Skin of body (tissue), 2 donors: ENCODE results near the gene DUSP15. TPM values are rescaled to one million over a fixed set of nuclear protein-coding genes. Genes with fewer than 3 reads are reported as not detected.
"Not testable (repeated sequence)": the region's sequence is repeated elsewhere in the genome, so short reads cannot be mapped to it uniquely, and the experiment has no call there.

Experiments
- DNase-seq: peaks from one replicate; lab custom pipeline; 2025; lab: John Stamatoyannopoulos, UW
- total RNA-seq: library from RNA; depleted of rRNA; stranded (reverse); fragments of >200 nt; gene quantifications from one replicate; pipeline ENCODE4 v1.2.3, GENCODE V29; 2014

DUSP15 gene
- total RNA-seq, 1 donor from 2014 or later = 3.2 TPM

- DNase-seq = no peak
Measured at GRCh38 chr20:31839782-31840487, 30.4 kb downstream of the DUSP15 start.

- no peak for DNase-seq
Measured at GRCh38 chr20:31838646-31839292, 31.6 kb downstream of the DUSP15 start.

GRCh38 chr20:31837896-31838397 is 32.4 kb downstream of the DUSP15 start:
- no peak for DNase-seq

- DNase-seq = no peak
Measured at GRCh38 chr20:31836853-31837608, 33.3 kb downstream of the DUSP15 start.

- DNase-seq = no peak
Measured at GRCh38 chr20:31835977-31836852, 34.1 kb downstream of the DUSP15 start.

GRCh38 chr20:31835554-31835953 is 34.8 kb downstream of the DUSP15 start:
- no peak for DNase-seq

GRCh38 chr20:31833931-31834521 is 36.3 kb downstream of the DUSP15 start:
- DNase-seq = no peak

- DNase-seq = no peak
Measured at GRCh38 chr20:31833130-31833930, 37.0 kb downstream of the DUSP15 start.

GRCh38 chr20:31831771-31832306 is 38.5 kb downstream of the DUSP15 start:
- no peak for DNase-seq

GRCh38 chr20:31831211-31831610 is 39.1 kb downstream of the DUSP15 start:
- DNase-seq = no peak

- DNase-seq = no peak
Measured at GRCh38 chr20:31830406-31830981, 39.8 kb downstream of the DUSP15 start.

GRCh38 chr20:31829731-31830130 is 40.6 kb downstream of the DUSP15 start:
- DNase-seq = no peak

GRCh38 chr20:31828016-31828415 is 42.3 kb downstream of the DUSP15 start:
- DNase-seq = not testable (repeated sequence)

- DNase-seq = no peak
Measured at GRCh38 chr20:31827059-31827458, 43.3 kb downstream of the DUSP15 start.

- no peak for DNase-seq
Measured at GRCh38 chr20:31826074-31826473, 44.3 kb downstream of the DUSP15 start.

- no peak for DNase-seq
Measured at GRCh38 chr20:31824554-31825313, 45.6 kb downstream of the DUSP15 start.

GRCh38 chr20:31824125-31824485 is 46.2 kb downstream of the DUSP15 start:
- DNase-seq = no peak

GRCh38 chr20:31823360-31824124 is 46.8 kb downstream of the DUSP15 start:
- no peak for DNase-seq
